ENCODE data around the gene RANBP1.
"Not testable (repeated sequence)": the region's sequence is repeated elsewhere in the genome, so short reads cannot be mapped to it uniquely, and the experiment has no call there.

Gene RANBP1

GRCh38 chr22:20155330-20156041 lies 39.6 kb downstream of the RANBP1 start:
- DNase-seq, result no peak

- no peak for DNase-seq
These were observed 40.1 kb downstream of the RANBP1 start for GRCh38 chr22:20156042-20156389.

GRCh38 chr22:20156611-20157429 lies 40.9 kb downstream of the RANBP1 start:
- peak; percentile 92 for DNase-seq

GRCh38 chr22:20157430-20158183 lies 41.7 kb downstream of the RANBP1 start:
- no peak for DNase-seq

GRCh38 chr22:20158391-20159036 lies 42.6 kb downstream of the RANBP1 start:
- DNase-seq, result no peak

- DNase-seq, result no peak
These were observed 43.2 kb downstream of the RANBP1 start for GRCh38 chr22:20159076-20159475.

GRCh38 chr22:20159531-20159930 lies 43.6 kb downstream of the RANBP1 start:
- not testable (repeated sequence) for DNase-seq

- DNase-seq, result no peak
These were observed 44.1 kb downstream of the RANBP1 start for GRCh38 chr22:20160041-20160440.

GRCh38 chr22:20164863-20165262 lies 49.0 kb downstream of the RANBP1 start:
- no peak for DNase-seq

- DNase-seq, result no peak
These were observed 49.5 kb downstream of the RANBP1 start for GRCh38 chr22:20165421-20165820.

GRCh38 chr22:20165913-20166312 lies 50.0 kb downstream of the RANBP1 start:
- DNase-seq, result no peak

- no peak for DNase-seq
These were observed 50.8 kb downstream of the RANBP1 start for GRCh38 chr22:20166703-20167102.

- DNase-seq, result no peak
These were observed 51.9 kb downstream of the RANBP1 start for GRCh38 chr22:20167643-20168322.

GRCh38 chr22:20169253-20169822 lies 53.4 kb downstream of the RANBP1 start:
- no peak for DNase-seq

- no peak for DNase-seq
These were observed 54.3 kb downstream of the RANBP1 start for GRCh38 chr22:20170170-20170569.

GRCh38 chr22:20171288-20172140 lies 55.6 kb downstream of the RANBP1 start:
- no peak for DNase-seq

GRCh38 chr22:20172141-20172613 lies 56.3 kb downstream of the RANBP1 start:
- no peak for DNase-seq

- no peak for DNase-seq
These were observed 57.3 kb downstream of the RANBP1 start for GRCh38 chr22:20173246-20173645.

- DNase-seq, result no peak
These were observed 57.9 kb downstream of the RANBP1 start for GRCh38 chr22:20173772-20174171.

- no peak for DNase-seq
These were observed 59.1 kb downstream of the RANBP1 start for GRCh38 chr22:20174785-20175596.

Data from T-helper 9 cell (primary cell).